GM19043 (cell line): ENCODE data around the gene FN1.
"Not testable (repeated sequence)": the region's sequence is repeated elsewhere in the genome, so short reads cannot be mapped to it uniquely, and the experiment has no call there.

Source experiments
- ATAC-seq: cut with Tn5 transposase; IDR thresholded peaks from one replicate; pipeline ENCODE4 v1.9.1; 2021; ENCODE audit warnings: low read depth; ENCODE audit not compliant: unreplicated experiment

Gene FN1

GRCh38 chr2:215409331-215410127 is 26.3 kb downstream of the FN1 start:
- ATAC-seq = no peak

- not testable (repeated sequence) for ATAC-seq
Measured at GRCh38 chr2:215408441-215408840, 27.4 kb downstream of the FN1 start.

GRCh38 chr2:215407590-215408264 is 28.1 kb downstream of the FN1 start:
- no peak for ATAC-seq

- no peak for ATAC-seq
Measured at GRCh38 chr2:215407061-215407460, 28.8 kb downstream of the FN1 start.

- ATAC-seq = no peak
Measured at GRCh38 chr2:215405722-215406581, 29.9 kb downstream of the FN1 start.

- no peak for ATAC-seq
Measured at GRCh38 chr2:215404348-215405012, 31.4 kb downstream of the FN1 start.

GRCh38 chr2:215403441-215404347 is 32.2 kb downstream of the FN1 start:
- ATAC-seq = no peak

GRCh38 chr2:215401896-215402379 is 33.9 kb downstream of the FN1 start:
- no peak for ATAC-seq

- no peak for ATAC-seq
Measured at GRCh38 chr2:215399067-215399716, 36.7 kb downstream of the FN1 start.

GRCh38 chr2:215397632-215398341 is 38.1 kb downstream of the FN1 start:
- ATAC-seq = no peak

- ATAC-seq = no peak
Measured at GRCh38 chr2:215396595-215397313, 39.1 kb downstream of the FN1 start.

GRCh38 chr2:215395687-215396460 is 40.0 kb downstream of the FN1 start:
- no peak for ATAC-seq

GRCh38 chr2:215394102-215394805 is 41.6 kb downstream of the FN1 start:
- no peak for ATAC-seq

GRCh38 chr2:215392687-215393270 is 43.1 kb downstream of the FN1 start:
- ATAC-seq = no peak

GRCh38 chr2:215392164-215392563 is 43.7 kb downstream of the FN1 start:
- ATAC-seq = no peak

GRCh38 chr2:215391531-215391930 is 44.3 kb downstream of the FN1 start:
- no peak for ATAC-seq
